Lower lobe of right lung (tissue), 2 donors: ENCODE data around the gene RASSF3. TPM values are rescaled to one million over a fixed set of nuclear protein-coding genes. Genes with fewer than 3 reads are reported as not detected.

Experiments
- ATAC-seq, 2 donors: fragments of 200-7000 bp; cut with Tn5 transposase; one replicate each; pipeline ENCODE4 v1.9.1; 2020 to 2022; ENCODE audit warnings: mild to moderate bottlenecking in 2 of 2, moderate library complexity in 2 of 2
- DNase-seq: peaks from one replicate; pipeline ENCODE4 v3.0.0-alpha.2; 2020
- H3K27ac ChIP-seq: fragments of 200-600 bp; one replicate; pipeline ENCODE4 v1.8.0; 2022
- H3K27me3 ChIP-seq: fragments of 200-600 bp; one replicate; pipeline ENCODE4 v1.8.0; 2022; ENCODE audit warnings: low read depth
- H3K36me3 ChIP-seq: fragments of 200-600 bp; one replicate; pipeline ENCODE4 v1.8.0; 2022; ENCODE audit warnings: mild to moderate bottlenecking
- H3K4me1 ChIP-seq: fragments of 200-600 bp; one replicate; pipeline ENCODE4 v1.8.0; 2022
- H3K4me3 ChIP-seq: fragments of 200-600 bp; one replicate; pipeline ENCODE4 v1.8.0; 2022; ENCODE audit warnings: mild to moderate bottlenecking
- H3K9me3 ChIP-seq: fragments of 200-600 bp; one replicate; pipeline ENCODE4 v1.8.0; 2022
- CTCF ChIP-seq: fragments of 200-600 bp; IDR thresholded peaks from one replicate; pipeline ENCODE4 v1.8.0; 2022; ENCODE audit warnings: antibody characterized with exemption, mild to moderate bottlenecking
- intact Hi-C: fragments of 100-400 bp; cut with DNase I; formaldehyde crosslinking; loops from one replicate; pipeline ENCODE4 v1.11.0; 2022
- total RNA-seq: library from RNA; stranded (reverse); fragmentation: NEBNext Ultra II Directional; extraction: Animal tissue kit (Norgen Biotek cat#: 25700); gene quantifications from one replicate; pipeline ENCODE4 v1.2.1, GENCODE V29; 2021
- donor health status: DM: no; HTN: yes; CAD: no; lungs with severe emphysema.

Gene RASSF3
- total RNA-seq, 1 donor from 2014 or later, result 82.7 TPM

DNA sequence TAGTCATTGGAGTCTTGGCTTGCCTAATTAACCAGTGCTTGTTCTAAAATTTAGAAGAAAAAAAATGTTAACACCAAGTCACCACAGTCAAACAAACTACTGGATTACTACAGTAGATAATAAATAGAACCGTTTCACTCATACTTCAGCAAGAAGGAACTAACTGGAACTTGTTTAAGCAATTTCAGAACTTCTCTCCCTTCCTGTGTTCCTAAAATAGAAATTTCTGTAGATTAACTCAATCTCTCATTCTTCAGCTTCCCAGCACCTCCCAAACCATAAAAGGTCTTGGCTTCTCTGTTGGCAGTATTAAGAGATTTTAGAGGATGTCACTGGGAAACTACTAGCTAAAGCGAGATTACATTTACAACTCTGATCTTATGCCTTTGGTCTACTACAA, 130.4 kb downstream of the RASSF3 start:
- Histone ChIP-seq H3K4me3 (no peak overlapping the region), H3K27me3 (no peaks in the 10 kb centered on the region), H3K4me1 (peaks cover 11% of the 10 kb centered on the region), H3K27ac (no peak overlapping the region), H3K36me3 (peaks cover 96% of the 10 kb centered on the region), H3K9me3 (no peaks in the 10 kb centered on the region)
- TF ChIP-seq CTCF, result no peak
- intact Hi-C loops, result no loop called here
- DNase-seq (no peak), ATAC-seq (no peak)

DNA sequence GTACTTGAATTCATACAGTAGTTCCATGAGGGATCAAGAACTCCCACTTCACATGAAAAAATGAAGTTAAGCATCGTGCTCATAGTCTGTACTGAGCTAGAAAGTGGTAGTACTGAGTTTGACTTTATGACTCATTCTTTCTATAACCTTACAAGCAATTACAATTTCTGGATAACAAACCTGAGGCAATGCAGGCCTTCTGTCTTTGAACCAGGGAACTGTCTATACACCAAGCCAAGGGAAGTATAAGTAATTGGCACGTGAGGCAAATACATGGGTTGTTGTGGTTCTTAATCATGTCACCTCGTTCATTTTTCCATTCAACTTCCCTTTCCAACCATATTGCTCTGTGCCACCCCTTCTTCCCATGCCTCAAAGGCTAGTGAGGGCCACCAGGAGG, 132.1 kb downstream of the RASSF3 start:
- peaks cover 96% of the 10 kb centered on the region for H3K36me3 ChIP-seq
- no peaks in the 10 kb centered on the region for H3K9me3 ChIP-seq
- ATAC-seq (no peak), DNase-seq (no peak)
- H3K4me3 ChIP-seq, result no peak overlapping the region
- TF ChIP-seq CTCF, result no peak
- H3K27ac ChIP-seq, result no peak overlapping the region
- intact Hi-C loops, result no loop called here
- no peaks in the 10 kb centered on the region for H3K27me3 ChIP-seq
- H3K4me1 ChIP-seq, result peaks cover 24% of the 10 kb centered on the region

GRCh38 chr12:64743206-64743605, 132.9 kb downstream of the RASSF3 start:
- no peak overlapping the region for H3K27ac ChIP-seq
- no peak overlapping the region for H3K4me3 ChIP-seq
- no peaks in the 10 kb centered on the region for H3K9me3 ChIP-seq
- no peaks in the 10 kb centered on the region for H3K27me3 ChIP-seq
- intact Hi-C loops, result no loop called here
- no peak for TF ChIP-seq CTCF
- H3K4me1 ChIP-seq, result peaks cover 24% of the 10 kb centered on the region
- DNase-seq (no peak), ATAC-seq (no peak)
- H3K36me3 ChIP-seq, result peaks cover 88% of the 10 kb centered on the region

GRCh38 chr12:64744422-64745258, 134.3 kb downstream of the RASSF3 start:
- no peaks in the 10 kb centered on the region for H3K27me3 ChIP-seq
- intact Hi-C loops, result no loop called here
- peaks cover 78% of the 10 kb centered on the region for H3K36me3 ChIP-seq
- no peaks in the 10 kb centered on the region for H3K9me3 ChIP-seq
- H3K4me3 ChIP-seq, result no peak overlapping the region
- ATAC-seq (peak in 1 of 2 donors; percentile 42), DNase-seq (no peak)
- H3K27ac ChIP-seq, result no peak overlapping the region
- peaks cover 24% of the 10 kb centered on the region for H3K4me1 ChIP-seq
- TF ChIP-seq CTCF, result no peak

DNA sequence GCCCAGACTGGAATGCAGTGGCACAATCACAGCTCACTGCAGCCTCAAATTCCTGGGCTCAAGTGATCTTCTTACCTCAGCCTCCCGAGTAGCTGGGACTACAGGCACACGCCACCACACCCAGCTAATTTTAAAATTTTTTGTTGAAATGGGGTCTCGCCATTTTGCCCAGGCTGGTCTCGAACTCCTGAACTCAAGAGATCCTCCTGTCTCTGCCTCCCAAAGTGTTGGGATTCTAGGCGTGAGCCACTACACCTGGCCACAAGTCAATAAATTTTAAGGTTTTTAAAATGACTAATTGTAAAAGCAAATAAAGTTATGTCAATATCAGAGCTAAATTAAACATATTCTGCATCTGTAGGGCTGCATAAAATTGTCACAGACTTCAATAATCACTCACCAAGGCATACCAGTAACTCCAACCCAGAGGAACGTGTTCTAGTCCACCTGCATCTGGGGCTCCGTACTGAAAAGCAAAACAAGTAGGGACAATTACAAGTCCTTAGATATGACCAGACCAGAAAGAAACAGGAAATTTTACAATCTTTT, 135.0 kb downstream of the RASSF3 start:
- ATAC-seq (no peak), DNase-seq (no peak)
- H3K4me1 ChIP-seq, result peaks cover 24% of the 10 kb centered on the region
- no peaks in the 10 kb centered on the region for H3K9me3 ChIP-seq
- no peak overlapping the region for H3K4me3 ChIP-seq
- H3K27me3 ChIP-seq, result no peaks in the 10 kb centered on the region
- TF ChIP-seq CTCF, result no peak
- H3K27ac ChIP-seq, result no peak overlapping the region
- intact Hi-C loops, result no loop called here
- H3K36me3 ChIP-seq, result peaks cover 78% of the 10 kb centered on the region
